Measurements from ENCODE around the gene TSPAN5.
"Not testable (repeated sequence)": the region's sequence is repeated elsewhere in the genome, so short reads cannot be mapped to it uniquely, and the experiment has no call there.

Gene TSPAN5

DNA sequence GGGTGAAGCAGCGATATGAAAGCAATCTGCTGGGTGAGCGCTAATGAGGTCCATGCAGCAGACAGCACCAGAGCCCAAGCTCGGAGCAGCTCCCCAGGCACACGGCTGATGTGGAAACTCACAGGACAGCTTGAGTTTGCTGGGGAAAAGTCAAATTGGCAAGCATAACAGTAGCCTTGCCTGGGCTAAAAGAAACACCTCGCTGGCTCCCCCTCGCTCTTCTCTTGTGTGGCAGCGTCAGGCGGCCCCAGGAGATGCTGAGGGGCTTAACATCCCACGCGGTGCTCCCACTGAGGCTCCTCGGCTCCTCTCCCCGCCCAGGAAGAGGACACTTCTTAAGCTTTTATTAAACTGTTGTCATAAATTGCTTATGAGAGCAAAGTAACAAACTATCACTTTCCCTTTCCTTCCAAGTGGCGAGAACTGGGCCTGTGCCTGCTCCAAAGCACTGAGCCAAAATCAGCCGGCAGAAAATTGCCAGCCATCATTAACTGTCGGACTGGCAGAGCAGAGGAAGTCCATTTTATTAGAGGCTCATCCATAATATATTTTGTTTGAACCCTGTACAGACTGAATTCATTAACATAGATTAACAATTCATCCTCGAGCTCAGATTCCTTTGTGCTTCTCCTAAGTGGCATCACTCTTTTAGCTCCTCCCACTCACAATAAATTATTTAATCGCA lies 111.4 kb downstream of the TSPAN5 start:
- DNase-seq (ENCODE audit: low read depth in 3 of 3), result no peak

DNA sequence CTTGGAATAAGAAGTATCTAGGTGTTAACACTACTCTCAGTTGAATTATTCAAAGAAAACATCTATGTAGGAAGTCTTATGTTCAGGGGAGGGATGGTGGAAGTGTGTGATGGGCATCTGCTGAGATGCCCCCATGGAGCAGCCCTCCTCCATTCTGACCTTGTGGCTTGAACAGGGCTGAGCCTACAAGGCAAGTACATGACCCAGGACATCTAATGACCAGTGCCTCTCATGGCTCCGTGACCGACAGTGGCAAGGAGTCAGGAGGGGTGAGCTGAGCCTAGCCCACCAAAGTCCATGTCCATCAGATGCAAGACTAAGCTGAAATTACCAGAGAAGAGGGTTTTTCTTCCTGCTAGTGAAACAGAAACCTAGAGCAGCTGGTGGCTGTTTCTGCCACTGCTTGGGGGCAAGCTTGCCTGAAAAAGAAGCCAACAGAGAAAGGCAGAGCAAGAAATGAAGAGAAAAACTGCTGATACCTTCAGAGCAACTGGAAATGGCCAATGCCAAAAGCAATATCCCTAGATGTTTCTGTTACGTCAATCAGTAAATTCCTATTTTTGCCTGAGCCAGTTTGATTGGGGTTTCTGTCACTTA lies 113.5 kb downstream of the TSPAN5 start:
- no peak for DNase-seq (ENCODE audit: low read depth in 3 of 3)

DNA sequence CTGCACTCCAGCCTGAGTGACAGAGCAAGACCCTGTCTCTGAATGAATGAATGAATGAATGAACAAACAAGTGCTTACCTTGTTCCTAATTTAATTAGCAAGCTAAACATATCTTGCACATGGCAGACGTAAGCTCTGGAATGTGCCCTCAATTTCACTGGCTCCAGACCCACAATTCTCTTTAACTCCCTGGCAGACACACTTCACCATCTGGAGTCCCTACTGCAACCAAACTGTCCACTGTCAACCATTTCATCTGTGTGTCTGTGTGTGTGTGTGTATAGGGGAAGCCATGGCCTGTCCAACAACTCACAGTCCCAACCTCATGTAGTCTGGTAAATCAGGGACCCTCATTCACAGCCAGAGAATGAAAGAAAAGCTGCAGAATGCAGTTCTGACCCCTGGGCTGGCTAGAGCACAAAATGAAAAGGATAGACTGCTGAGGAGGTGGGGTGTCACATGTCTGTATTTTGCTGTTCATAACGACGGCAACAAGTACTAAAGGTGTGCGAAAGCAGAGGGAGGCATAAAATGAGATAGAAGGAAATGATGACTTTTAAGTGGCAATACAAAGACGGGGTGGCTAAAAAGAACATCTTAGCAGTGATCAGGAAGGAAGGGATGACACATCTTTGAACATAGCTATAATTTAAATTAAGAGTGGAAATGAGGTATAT lies 114.1 kb downstream of the TSPAN5 start:
- no peak for DNase-seq (ENCODE audit: low read depth in 3 of 3)

DNA sequence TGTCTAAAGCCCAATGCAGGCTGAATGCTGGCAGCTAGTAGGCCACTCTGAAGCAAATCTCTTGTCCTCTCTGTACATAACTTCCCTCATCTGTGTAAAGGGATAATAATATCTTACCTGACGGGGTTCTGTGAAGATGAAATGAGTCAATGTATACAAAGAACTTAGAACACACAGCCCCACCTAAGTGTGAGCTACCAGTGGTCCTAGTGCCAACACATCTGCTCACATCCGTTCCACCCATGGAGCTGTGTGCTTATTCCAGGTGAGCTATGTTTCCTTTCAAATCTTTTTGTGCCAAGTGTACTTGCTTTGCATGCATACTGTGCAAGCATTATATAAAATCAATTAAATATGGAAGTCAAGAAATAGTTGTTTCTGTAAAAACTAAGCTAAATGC lies 116.4 kb downstream of the TSPAN5 start:
- DNase-seq (ENCODE audit: low read depth in 3 of 3), result no peak

DNA sequence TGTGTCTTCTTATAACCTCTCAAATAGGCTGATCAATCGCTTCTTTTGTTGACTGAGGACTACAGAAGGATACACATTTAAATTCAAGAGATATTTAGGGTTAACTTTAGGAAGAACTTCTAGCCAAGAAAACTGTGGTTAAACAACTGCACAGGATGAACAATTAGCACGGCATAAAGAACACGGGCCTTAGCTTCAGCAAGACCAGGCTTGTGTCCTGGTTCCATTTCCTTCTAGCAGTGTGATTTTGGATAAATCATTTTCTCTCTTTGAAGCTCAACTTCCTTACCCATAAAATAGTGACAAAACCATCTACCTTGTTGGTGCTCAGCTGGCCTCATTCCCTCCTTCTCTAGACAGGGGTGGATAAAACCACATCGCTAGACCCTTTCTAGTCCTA lies 117.6 kb downstream of the TSPAN5 start:
- DNase-seq (ENCODE audit: low read depth in 3 of 3), result no peak

DNA sequence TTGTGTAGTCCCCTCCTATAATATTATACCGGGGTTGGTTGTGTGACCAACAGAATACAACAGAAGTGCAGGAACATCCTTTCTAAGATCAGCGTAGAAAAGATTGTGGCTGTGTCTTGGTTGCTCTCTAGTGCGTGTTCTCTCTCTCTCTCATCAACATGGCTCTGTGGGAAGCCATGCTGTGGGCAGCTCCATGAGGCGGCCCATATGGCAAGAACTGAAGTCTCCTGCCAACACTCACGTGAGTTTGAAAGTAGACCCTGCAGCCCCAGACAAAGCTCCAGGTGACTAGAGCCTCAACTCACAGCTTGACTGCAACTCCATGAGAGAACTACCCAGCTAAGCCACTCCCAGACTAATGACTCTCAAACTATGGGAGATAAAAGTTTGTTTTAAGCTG lies 118.7 kb downstream of the TSPAN5 start:
- no peak for DNase-seq (ENCODE audit: low read depth in 3 of 3)

DNA sequence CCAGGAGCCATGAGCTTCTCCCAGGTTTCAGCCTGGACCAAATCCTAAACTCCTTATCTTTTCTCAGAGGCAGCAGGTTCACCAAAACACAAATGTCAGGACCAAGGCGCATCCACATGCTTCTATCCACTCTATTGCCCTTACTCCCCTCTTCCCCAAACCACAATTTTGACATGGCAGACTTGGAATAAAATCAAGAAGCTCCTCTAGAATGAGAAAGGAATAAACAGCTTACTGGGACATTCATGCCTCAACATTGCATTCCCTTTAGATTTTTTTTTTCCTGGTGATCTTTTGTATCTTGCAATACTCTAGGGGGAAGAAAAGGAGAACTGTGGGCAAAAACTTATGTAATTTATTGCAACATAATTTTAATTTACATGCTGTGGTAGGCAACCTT lies 119.1 kb downstream of the TSPAN5 start:
- DNase-seq (ENCODE audit: low read depth in 3 of 3), result no peak

DNA sequence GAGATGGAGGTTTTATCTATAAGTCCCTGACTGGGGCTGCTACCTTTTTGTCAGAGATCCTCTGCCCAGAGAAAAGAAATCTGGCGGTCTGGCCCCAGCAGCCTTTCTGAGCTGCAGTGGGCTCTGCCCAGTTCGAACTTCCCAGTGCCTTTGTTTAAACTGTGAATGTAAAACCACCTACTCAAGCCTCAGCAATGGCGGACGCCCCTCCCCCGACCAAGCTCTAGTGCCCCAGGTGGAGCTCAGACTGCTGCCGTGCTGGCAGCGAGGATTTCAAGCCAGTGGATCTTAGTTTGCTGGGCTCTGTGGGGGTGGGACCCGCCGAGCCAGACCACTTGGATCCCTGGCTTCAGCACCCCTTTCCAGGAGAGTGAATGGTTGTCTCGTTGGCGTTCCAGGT lies 121.8 kb downstream of the TSPAN5 start:
- no peak for DNase-seq (ENCODE audit: low read depth in 3 of 3)

DNA sequence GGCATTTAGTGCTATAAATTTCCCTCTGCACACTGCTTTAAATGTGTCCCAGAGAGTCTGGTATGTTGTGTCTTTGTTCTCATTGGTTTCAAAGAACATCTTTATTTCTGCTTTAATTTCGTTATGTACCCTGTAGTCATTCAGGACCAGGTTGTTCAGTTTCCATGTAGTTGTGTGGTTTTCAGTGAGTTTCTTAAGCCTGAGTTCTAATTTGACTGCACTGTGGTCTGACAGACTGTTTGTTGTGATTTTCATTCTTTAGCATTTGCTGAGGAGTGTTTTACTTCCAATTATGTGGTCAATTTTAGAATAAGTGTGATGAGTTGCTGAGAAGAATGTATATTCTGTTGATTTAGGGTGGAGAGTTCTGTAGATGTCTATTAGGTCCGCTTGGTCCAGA lies 124.3 kb downstream of the TSPAN5 start:
- DNase-seq (ENCODE audit: low read depth in 3 of 3), result not testable (repeated sequence)

DNA sequence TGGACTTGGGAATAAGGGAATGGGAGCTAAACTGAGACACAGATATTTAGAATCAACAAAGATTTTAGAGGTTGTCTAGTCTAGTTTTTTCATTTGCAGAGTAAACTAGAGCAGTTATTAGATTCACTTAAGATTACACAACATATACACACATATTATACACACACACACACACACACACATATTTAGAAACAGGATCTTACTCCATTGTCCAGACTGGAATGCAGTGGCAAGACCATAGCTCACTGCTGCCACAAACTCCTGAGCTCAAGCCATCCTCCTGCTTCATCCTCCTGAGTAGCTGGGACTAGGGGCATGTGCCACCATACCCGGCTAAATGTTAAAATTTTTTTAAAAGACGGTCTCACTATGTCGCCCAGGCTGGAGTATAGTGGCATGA lies 127.8 kb downstream of the TSPAN5 start:
- no peak for DNase-seq (ENCODE audit: low read depth in 3 of 3)

DNA sequence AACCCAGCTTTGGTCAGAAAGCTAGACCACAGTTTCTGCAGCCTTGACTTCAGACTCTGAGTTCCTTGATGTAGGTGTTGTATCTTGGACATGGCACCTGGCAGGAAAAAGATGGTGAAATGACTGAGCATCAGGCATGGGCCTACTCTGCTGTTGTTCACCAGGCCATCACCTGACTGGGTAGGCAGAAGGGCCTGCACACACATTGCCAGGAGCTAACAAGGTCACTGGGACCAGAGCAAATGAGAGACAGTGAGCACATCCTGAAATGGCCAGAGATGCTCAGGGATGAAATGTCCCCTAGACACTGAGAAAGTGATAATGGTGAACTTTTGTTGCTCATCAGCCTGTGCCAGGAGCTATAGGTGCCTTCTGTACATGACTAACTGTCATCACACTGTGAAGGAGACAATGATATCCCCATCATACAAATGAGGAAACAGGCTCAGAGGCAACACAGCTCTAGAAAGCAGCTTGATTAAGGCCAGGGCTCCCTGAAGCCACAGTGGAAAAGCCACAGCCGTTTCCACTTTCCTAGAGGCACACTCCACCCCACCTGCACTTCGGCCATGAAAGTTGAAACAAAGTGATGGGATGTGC lies 128.3 kb downstream of the TSPAN5 start:
- no peak for DNase-seq (ENCODE audit: low read depth in 3 of 3)

DNA sequence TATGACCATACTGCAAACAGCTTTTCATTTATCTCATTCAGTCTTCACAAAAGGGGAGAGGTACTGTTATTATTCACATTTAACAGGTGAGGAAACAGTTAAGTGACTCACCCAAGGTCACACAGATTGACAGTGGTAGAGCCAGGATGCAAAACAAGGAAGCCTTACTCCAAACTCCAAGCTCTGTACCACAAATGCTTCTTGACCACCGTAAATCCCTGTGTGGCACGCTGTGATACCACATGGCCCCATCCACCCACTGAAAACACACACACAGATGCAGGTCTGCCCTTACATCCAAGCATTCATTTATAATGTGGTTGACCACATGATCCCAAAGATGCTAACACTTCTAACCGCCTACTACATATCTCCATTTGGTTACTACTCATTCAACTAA lies 129.5 kb downstream of the TSPAN5 start:
- no peak for DNase-seq (ENCODE audit: low read depth in 3 of 3)

DNA sequence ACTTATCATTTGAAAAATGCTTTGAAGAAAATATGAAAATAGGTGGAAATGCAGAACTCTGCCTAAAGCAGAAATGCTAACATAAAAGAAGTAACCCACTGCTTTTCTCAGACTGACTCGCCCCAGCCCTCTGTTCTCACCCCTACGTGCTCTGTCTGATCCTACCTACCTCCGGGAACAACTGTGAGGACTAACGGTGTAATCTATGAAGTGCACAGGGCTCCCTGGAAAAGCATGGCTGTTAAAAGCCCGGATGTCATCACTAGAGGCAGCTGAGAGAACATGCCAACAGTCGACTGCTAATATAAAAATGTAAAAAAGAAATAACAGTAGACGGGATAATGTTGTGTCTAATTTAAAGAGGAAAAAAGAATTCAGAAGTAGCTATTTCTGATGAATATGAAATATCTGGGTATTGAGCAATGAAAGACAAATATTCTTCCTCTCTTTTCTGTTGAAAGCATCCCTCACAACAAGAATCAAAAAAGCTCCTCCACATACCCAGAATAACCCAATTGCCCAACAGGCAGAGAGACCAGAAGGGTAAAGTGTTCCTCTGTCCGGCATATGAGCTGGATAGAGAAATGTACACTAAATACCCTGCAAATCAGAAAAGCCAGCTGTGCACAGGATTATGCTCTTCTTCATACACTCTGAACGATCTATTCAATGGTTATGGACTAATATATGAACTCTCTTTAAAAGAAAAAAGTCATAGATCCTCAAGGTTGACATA lies 130.7 kb downstream of the TSPAN5 start:
- DNase-seq (ENCODE audit: low read depth in 3 of 3), result no peak

DNA sequence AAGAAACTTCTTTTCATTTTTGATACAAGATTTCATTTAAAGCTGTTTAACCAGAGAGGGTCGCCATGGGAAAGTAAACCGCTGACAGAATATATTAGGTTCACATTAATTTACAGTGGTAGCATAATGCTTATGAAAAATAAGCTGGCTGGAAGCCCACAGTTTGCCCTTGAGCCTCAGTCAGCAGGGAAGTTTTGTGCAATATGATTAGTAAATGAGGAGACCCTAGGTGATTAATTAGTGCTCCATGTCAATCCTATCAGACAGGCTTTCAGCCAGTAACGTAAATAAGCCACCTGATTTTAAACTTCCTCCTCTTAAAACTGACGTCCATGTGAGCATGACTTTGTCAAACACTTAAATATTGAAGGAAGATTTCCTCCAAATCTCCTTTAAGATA lies 134.2 kb downstream of the TSPAN5 start:
- DNase-seq (ENCODE audit: low read depth in 3 of 3), result no peak

DNA sequence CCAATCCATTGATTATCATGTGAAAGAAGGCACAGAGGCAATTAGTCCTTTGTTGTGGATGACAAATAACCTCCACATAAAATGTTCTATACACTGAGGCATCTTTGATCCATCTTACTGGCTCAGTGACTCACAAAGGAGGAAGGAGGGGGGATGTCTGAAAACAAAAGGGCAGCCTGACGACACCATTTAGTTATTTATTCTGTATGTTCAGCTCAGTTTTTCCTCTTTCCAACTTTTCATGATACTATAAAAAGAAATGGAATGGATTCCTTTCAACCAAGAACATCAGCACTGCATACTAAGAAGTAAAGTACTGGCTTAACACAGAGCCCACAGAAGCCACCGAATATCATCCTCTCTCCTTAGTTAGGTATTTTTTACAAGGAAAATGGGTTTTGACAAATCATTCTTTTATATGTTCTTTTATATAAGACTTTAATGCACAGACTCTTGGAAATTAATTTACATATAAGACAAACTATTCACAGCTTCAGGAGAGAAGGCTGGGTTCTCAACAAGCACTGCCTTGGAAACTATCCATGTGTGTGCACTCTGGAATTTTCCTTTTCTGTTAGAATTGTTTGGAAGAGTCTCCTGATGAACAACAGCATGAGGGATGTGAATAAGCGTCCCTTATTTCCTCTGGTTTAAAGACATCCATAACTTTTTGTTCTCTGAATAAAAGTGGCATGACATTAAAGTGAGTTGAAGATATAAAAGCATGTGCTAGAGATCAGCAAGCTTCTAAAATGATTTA lies 135.6 kb downstream of the TSPAN5 start:
- no peak for DNase-seq (ENCODE audit: low read depth in 3 of 3)

DNA sequence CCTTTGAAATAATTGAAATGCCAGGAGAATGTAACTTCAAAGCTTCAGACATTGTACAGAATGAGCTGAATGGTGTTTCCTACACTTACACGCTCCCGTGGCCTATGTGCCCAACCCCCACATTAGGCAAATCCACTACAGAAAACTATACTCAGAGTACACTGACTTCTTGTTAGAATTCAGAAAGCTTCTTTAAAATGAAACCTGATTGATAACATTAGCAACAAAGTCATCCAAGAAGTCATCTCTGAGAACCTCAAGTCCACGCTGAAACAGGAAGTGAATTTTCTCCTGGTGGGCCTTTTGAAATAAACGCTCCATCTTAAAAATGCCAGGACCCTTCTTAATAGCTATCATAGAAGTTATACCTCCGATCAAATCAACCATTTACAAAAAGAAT lies 136.3 kb downstream of the TSPAN5 start:
- no peak for DNase-seq (ENCODE audit: low read depth in 3 of 3)

DNA sequence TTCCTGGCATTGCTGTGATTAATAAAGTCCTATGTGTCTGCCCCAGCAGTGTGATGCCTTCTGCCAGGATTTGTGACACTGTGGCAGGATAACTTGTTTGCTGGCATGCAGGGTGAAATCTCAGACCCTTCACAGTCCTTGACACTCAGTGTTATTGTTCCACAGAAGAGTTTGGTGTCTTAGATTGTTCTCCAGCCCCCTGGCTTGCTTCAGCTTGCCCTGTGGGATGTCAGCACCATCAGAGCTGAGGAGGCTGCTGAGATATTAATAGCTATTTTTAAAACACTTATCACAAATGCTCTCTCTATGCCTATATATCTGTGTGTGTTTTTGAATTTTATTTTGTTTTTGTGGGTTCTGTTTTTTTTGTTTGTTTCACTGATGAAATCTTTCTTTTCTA lies 136.9 kb downstream of the TSPAN5 start:
- DNase-seq (ENCODE audit: low read depth in 3 of 3), result no peak

DNA sequence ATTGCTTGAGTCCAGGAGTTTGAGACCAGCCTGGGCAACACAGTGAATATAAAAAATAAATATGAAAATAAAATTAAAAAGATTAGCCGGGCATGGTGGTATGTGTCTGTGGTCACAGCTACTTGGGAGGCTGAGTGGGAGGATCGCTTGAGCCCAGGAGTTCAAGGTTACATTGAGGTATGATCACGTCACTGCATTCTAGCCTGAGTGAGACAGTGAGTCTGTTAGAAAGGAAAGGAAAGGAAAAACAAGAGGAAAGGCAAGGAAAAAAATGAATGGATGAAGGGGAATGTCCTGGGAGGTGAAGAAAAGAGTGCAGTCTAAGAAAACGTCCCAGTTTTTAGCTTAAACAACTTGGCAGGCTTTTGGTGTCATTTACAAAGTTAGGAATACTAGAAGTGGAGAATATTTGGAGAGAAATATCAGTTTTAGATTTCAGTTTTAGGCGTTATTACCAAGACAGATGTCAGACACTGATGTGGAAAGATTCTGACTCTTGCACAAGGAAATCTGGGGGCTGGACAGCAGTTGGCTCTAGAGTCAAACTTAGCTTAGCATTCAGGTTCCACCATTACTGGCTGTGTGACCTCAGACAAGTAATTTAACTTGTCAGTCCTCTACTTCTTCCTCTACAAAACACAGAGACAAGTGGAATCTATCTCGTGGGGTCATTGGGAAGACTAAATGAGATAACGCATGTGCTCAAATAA lies 139.0 kb downstream of the TSPAN5 start:
- DNase-seq (ENCODE audit: low read depth in 3 of 3), result no peak

DNA sequence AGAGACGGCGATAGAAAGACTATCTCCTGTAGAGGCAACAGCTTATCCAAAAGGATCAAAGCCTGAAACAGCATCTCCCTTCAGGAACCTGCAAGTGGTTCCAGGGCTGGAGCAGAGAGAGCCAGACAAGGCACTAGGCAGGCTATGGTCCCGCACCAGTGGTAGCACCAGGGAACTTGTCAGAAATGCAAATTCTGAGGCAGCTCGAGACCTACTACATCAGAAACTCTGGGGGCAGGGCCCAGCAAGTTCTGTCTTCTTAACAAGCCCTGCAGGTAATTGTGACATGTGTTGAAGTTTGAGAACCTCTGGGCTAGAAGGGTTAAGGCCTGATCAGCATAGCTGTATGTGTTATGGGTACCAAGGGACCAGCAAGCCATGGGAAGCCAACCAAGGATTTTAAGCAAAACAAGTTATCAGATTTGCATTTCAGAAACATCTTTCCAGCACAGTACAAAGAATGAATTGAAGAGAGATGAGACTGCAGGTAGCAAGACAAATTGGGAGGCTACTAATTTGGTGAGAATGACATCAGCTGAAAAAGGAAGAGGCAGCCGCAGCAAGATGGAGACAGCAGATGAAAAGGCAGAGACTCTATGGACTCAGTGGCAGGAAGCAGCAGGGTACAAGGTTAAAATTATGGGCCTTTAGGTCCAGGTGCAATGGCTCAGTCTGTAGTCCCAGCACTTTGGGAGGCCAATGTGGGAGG lies 139.7 kb downstream of the TSPAN5 start:
- DNase-seq (ENCODE audit: low read depth in 3 of 3), result no peak
